Astrocyte (in vitro differentiated cells and primary cell): Measurements from ENCODE around the gene PACRG.

Experiments used
- EZH2 ChIP-seq: IDR thresholded peaks from 2 replicates; pipeline ENCODE4 v1.6.1; 2012; ENCODE audit warnings: mild to moderate bottlenecking, low read length, inconsistent platforms; ENCODE audit not compliant: insufficient read depth
- TF ChIP-seq, protein P1 (sequence below): IDR thresholded peaks from 2 replicates; pipeline ENCODE4 v1.5.1; 2011; ENCODE audit warnings: low read depth, mild to moderate bottlenecking, inconsistent platforms, low read length, moderate library complexity; ENCODE audit not compliant: insufficient read depth

DNA sequence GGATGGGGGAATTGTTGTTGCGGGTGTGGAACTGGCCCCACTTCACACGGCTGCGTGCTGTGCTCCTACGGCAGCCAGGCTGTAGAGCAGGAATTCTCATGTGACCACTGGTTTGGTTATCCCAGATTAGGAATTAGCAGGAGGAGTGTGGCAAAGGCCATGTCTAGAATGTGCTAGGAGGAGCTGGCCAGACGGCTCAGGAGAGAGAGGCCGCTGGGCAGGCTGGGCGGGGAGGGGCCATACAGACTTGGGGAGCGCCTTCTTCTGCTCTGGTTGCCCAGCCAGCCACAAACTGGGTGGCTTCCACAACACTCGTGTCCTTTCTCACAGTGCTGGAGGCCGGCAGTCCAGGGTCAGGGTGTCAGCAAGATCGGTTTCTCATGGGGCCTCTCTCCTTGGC, 441.7 kb downstream of the PACRG start:
- TF ChIP-seq, protein P1, sequence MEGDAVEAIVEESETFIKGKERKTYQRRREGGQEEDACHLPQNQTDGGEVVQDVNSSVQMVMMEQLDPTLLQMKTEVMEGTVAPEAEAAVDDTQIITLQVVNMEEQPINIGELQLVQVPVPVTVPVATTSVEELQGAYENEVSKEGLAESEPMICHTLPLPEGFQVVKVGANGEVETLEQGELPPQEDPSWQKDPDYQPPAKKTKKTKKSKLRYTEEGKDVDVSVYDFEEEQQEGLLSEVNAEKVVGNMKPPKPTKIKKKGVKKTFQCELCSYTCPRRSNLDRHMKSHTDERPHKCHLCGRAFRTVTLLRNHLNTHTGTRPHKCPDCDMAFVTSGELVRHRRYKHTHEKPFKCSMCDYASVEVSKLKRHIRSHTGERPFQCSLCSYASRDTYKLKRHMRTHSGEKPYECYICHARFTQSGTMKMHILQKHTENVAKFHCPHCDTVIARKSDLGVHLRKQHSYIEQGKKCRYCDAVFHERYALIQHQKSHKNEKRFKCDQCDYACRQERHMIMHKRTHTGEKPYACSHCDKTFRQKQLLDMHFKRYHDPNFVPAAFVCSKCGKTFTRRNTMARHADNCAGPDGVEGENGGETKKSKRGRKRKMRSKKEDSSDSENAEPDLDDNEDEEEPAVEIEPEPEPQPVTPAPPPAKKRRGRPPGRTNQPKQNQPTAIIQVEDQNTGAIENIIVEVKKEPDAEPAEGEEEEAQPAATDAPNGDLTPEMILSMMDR: no peak
- TF ChIP-seq EZH2: no peak
